HFF-Myc (cell line): Measurements from ENCODE around the gene UNK.
A peak's percentile ranks its signal among the peaks of the same experiment; 100 is the strongest.

Source experiments
- DNase-seq: peaks from one replicate; pipeline ENCODE4 v3.0.0-alpha.2; 2011; ENCODE audit warnings: low read depth; ENCODE audit errors: extremely low read depth
- H3K4me3 ChIP-seq: replicated peaks from 2 replicates; pipeline ENCODE4 v1.5.1; 2011; ENCODE audit warnings: low read depth, mild to moderate bottlenecking, control low read depth, low read length
- CTCF ChIP-seq: IDR thresholded peaks from 2 replicates; pipeline ENCODE4 v1.5.1; 2012; ENCODE audit warnings: mild to moderate bottlenecking, low read depth, low read length, control low read depth; ENCODE audit errors: missing control alignments

The UNK gene

GRCh38 chr17:75812096-75813013 is 27.7 kb downstream of the UNK start:
- no peak for DNase-seq
- no peak for TF ChIP-seq CTCF
- H3K4me3 ChIP-seq = no peak overlapping the region

- no peak for DNase-seq
- TF ChIP-seq CTCF = no peak
- H3K4me3 ChIP-seq = no peak overlapping the region
Measured at GRCh38 chr17:75813081-75814020, 28.7 kb downstream of the UNK start.

GRCh38 chr17:75814021-75814395 is 29.4 kb downstream of the UNK start:
- TF ChIP-seq CTCF = no peak
- DNase-seq = no peak
- no peak overlapping the region for H3K4me3 ChIP-seq

GRCh38 chr17:75814900-75815373 is 30.3 kb downstream of the UNK start:
- TF ChIP-seq CTCF = no peak
- no peak overlapping the region for H3K4me3 ChIP-seq
- peak; percentile 24 for DNase-seq

GRCh38 chr17:75815399-75815798 is 30.8 kb downstream of the UNK start:
- DNase-seq = no peak
- no peak for TF ChIP-seq CTCF
- H3K4me3 ChIP-seq = no peak overlapping the region

GRCh38 chr17:75816693-75817092 is 32.1 kb downstream of the UNK start:
- no peak for TF ChIP-seq CTCF
- DNase-seq = no peak

More at GRCh38 chr17:75816693-75817092, 32.1 kb downstream of the UNK start:
- no peak overlapping the region for H3K4me3 ChIP-seq
